Fibroblast of skin of right quadriceps (primary cell): ENCODE data around the gene NAV2.
A peak's percentile ranks its signal among the peaks of the same experiment; 100 is the strongest.

ENCODE experiments used
- DNase-seq: peaks from one replicate; pipeline ENCODE4 v3.0.0-alpha.2; 2013

Gene NAV2

DNA sequence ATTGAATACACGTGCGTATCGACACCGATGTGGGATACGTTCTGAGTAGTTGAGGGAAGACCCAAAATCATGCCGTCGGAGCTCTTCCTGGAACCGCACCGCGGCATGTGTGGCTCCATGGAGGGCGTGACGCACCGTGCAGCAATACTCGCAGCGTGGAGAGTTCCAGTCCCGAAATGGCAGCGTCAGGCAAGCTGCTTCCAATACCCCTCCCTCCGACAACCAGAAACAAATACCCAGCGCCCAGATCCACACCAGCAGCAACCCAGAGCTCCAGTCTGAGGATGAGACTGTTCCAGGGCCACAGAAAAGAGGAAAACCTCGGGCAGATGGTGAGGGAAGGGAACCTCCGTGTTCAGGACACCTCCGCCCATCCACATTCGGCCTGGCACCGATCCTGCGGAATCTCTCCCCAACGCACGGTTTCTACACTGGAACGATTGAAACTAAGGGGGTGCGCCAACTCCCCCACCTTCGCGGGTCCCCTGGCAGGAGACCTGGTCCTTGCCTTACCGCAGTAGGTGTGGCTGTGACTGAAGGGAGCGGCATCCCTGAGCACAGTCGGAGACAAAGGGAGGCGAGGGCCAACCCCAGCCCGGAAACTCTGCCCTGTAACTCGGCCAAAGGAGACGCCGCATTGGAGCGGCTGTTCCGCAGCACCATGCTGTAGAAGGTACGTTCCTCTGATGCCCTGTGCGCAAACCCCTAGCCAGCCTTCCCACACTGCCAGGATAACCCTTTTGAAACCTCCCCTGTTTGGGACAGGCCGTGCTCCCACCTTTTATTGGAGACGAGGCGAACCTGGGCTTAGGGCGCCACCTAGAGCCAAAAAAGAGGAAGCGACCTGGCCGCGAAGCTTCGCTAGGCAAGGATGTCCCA, 419.4 kb downstream of the NAV2 start:
- peak; percentile 67 for DNase-seq

- no peak for DNase-seq
Measured at GRCh38 chr11:20132667-20133039, 420.0 kb downstream of the NAV2 start.

DNA sequence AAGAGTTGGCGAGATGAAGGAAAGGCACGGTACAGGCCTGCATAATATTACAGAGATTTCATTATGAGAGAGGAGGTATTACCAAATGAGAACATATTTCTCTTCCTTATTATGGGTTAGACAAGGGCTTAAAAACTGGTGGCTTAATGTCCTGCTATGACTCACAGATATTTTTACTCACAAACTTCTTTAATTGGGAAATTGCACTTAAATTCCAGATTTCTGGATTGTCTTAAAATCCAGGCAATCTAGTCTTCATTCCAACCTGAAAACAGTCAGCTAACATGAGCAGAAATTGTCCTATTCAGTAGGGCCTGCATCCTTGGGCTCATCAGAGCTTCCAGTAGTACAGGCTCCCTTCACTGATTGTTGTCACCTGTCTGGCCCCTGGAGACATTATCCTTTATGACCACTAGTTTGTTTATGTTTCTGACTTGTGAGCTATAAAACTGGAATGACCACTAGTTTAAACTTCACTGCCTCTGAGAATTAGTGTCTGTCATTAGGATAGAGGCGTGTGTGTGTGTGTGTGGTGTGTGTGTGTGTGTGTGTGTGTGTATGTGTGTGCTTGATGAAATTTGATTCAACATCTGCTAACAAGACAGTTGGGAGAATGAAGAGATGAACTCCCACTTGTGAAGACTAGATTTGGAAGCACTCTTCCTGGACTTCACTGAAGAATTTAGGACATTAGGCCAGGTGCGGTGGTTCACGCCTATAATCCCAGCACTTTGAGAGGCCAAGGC, 422.5 kb downstream of the NAV2 start:
- peak; percentile 19 for DNase-seq

- no peak for DNase-seq
Measured at GRCh38 chr11:20137637-20138036, 425.0 kb downstream of the NAV2 start.

- DNase-seq: no peak
Measured at GRCh38 chr11:20138707-20139106, 426.1 kb downstream of the NAV2 start.

DNA sequence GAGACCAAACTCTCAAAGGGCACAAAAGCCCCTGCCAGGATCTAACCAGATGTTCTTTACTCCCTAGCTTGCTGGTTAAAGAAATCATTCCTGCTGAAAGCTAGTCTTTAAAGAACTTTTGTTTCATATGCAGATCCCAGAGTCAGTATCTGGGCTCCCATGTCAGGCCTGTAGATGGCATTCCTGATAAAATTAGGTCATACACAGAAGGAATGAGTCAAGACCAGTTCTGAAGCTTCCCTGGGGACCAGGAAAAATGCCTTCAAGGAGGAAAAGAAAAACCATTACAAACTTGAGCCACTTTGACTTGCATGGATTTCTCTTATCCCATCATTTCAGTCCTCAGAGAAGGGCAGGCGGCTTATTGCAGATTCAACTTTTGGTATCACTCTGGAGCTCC, 441.7 kb downstream of the NAV2 start:
- DNase-seq: peak; percentile 82

DNA sequence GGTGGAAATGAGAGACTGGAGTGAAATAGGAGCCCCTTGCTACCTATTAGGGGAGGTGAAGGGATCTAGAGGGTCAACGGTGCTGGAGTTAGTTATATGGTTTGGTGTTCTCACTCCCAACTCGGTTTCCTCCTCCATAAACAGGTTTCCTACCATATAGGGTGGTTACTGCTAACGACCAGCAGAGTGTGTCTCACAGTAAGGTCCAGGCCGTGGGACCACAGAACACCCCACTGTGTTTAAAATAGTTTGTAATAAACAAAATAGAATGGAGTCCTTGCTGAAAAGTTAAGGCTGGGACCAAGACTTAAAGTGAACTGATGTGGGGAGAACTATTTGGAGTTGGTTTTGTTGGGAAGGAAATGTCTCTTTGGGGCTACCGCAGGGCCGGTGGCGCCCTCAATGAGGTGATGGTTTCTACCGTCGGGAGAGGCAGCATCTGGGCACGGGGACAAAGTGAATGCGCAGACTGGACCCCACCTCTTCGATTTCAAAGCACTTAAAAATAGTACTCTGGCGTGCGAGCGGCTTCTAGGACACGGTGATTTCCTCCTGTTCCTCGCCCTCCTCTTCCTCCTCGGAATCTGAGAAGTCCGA, 443.1 kb downstream of the NAV2 start:
- no peak for DNase-seq

DNA sequence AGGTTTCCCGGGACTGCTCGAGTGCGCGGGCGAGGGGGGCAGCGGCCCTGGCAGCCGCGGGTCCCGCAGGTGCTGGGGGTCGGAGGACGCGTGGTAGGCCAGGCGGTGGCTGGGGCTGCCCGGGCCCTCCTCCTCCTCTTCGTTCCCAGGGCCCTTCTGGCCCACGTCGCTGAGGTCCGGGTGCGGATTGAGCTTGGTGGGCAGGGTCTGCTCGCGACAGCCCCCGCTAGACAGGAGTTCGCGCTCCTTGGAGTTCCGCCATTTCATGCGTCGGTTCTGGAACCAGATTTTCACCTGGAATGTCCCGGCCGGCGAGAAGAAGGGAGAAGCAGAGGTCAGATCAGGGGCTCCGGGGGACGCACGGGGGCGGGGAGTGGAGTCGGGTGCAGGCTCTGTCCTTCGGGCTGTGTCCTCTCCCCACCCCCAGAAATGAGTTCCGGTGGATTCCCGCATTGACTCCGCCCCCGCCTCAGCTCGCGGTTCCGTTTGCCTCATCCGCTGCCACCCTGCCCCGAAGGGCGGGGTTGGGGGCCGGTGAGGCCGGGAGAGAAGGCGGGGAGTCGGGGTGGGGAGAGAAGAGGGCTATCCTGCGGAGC, 443.7 kb downstream of the NAV2 start:
- no peak for DNase-seq

DNA sequence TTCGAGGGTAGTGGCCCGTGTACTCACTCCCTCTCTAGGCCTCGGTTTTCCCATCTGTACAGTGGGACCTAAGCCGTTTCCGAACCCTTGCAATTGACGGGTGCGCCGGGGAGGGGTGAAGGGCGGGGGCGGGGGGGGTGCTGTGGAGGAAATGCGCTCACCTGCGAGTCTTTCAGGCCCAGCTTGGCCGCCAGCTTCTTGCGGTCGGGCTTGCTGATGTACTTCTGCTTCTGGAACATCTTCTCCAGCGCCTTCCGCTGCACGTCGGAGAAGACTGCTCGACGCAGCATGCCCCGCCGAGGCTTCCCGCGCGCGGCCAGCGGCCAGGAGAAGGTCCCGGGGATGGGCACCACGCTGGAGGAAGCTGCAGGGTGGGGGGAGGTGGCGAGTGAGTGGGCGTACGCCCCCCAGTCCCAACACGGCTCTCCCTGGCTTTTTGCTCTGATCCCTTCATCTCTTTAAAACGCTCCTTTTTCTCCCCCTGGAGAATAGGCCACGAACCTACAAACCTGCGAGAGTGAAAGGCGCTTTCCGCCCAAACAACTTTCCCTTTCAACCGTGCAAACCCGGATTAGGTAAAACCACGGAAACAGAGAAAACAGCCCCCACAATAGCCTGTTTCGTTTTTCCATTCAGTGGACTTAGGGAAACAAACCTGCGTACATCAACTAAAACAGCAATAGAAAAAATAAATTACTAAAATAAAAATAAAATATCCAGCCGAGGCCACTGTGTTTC, 444.4 kb downstream of the NAV2 start:
- no peak for DNase-seq

DNA sequence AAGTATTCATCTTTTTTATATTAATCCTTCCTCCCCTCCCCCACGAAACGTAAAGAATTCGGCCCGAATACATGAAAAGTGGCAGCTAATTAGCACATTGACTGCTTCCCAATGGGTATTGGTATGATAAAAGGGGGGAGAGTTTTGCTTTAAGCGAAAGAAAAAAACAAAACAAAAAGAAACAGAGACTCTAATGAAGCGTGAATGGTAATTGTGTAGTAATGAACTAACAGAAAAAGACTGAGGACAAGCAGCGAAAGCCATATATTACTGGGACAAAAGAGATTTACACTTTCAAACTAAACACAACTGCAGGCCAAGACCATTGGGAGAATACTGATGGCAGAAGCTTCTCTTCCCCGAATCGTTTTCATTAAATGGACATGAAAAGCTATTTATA, 445.1 kb downstream of the NAV2 start:
- DNase-seq: no peak

GRCh38 chr11:20158597-20159257, 446.1 kb downstream of the NAV2 start:
- DNase-seq: peak; percentile 62

DNA sequence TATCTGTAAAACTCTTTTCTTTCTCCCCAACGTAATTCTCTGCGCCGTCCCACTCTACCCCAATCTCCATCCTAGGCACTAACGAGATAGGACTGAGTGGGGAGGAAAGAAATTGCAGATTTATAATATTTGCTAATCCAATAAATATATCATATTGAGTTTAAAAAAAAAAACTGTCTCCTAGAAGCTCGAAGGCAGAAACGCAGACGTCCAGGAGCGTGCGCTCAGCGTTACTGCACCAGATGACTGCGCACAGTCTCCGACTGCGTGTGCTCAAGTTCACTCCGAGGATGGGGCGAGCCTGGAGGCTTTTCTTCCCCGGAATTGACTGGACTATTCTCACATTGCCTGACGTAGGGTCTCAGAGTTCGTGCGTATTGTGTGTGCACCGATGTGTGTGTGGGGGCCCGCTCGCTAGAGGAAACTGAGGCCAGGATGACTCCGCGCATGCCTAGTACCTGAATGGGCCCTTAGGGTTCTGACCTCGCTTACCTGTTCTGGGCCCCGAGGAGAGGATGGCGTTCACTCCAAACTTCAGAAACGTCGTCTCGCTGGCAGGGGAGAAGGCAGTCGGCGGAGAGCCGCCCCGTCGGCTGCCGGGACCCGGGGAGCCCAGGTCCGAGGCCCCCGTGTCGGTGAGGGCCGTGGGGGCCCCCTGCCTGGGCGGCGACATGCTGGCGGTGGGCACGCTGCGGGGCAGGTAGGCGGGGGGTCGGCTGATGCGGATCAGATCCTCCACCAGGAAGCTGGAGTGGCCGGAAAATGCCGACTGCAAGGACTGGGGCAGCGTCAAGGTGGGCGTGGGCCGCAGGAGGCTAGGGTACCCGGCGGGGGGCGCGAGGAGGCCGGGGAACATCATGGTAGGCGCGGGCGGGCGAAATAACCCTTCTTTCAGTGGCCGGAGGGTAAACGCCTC, 447.1 kb downstream of the NAV2 start:
- DNase-seq: no peak

GRCh38 chr11:20160425-20161229, 448.0 kb downstream of the NAV2 start, which contains the start of gene DBX1:
TSS of gene DBX1 (minus strand) at chr11:20160475. CDS start at chr11:20160324, 151 bp downstream.
- no peak for DNase-seq

- no peak for DNase-seq
Measured at GRCh38 chr11:20161230-20161918, 448.7 kb downstream of the NAV2 start.

DNA sequence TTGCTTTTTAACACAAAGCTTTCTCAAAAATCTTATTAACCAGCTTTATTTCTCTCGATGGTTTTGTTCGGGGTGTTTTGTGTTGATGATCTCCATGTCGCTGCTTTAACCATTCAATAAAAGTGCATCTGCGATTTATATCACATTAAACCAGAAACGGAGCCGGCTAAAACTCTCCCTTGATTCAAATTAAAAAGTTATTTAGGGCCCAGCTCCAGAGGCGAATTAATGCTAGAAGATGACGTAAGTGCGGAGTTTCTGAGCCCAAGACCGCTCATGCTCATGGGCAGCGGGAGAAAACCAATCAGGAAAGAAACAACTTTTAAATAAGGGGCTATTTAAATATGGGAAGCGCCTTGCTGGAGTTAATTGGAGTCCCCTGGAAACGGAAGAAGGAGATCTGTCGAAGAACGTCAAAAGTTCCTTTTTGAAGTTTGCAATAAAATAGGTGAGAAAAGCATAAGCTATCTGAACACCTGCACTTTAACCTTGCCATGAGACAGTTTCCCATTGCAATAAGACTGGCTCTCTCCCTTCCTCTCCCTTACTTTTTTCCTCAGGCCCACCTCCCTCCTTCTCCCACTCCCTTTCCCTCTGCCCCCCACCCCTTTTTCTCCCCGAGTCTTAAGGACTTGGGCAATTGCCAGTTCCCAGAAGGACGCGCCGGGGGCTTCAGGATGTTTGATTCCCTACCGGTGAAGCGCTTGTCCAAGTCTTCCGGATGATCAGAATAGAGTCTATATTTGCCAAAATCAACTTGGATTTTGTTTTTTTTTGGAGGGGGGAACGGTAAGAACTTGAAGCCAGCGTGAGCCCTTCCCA, 449.5 kb downstream of the NAV2 start:
- DNase-seq: no peak

GRCh38 chr11:20162824-20163782, 450.5 kb downstream of the NAV2 start:
- no peak for DNase-seq

DNA sequence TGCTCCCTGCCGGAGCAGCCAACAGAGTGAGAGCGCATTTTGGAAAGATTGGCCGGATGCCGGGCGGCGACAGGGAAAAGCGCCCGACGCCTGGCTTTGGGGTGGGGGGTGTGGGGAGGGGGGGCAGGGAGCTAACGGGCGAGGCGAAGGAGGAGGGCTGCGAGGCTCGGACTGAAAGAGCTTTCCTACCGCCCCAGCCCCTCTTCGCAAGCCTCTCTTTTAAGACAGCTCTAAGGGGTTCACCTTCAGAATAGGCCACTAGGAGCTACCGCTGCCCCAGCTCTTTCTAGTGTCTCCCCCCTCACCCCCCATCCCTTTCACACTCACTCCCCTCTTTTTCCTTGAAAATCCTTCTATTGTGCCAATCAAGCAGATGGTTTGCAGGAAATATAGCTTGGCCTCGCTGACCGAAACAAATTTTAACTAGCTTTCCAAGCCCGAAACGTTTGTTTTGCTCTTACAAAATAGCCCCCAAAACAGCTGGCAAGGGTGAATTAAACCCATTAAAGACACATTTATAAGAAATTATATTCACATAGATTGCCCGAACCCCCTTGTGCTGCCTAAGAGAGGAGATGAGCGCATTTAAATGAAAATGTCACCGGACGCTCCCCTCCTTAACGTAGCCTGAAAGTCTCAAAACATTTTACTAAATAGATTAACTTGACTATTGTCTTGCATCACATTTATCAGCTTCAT, 451.3 kb downstream of the NAV2 start:
- no peak for DNase-seq
